ENCODE measurements around the gene COTL1.

COTL1 gene

GRCh38 chr16:84532855-84533486 lies 84.9 kb downstream of the COTL1 start:
- Histone ChIP-seq H3K9ac (ENCODE audit: low read length) (no peak overlapping the region), H2AFZ (ENCODE audit: low read length) (no peak overlapping the region), H3K4me2 (ENCODE audit: low read depth, low read length) (no peak overlapping the region), H3K4me3 (ENCODE audit: low read length) (no peak overlapping the region), H3F3A (ENCODE audit: insufficient read depth, low read length) (no peaks in the 10 kb centered on the region), H3K9me2 (replicated peaks; ENCODE audit: insufficient read depth, low read length) (no peaks in the 10 kb centered on the region), H3K79me2 (ENCODE audit: low read length) (no peaks in the 10 kb centered on the region), H4K20me1 (ENCODE audit: insufficient read depth, low read length) (no peaks in the 10 kb centered on the region), H3K27me3 (replicated peaks; ENCODE audit: insufficient read depth, low read length) (no peaks in the 10 kb centered on the region), H3K9me3 (replicated peaks; ENCODE audit: insufficient read depth, low read length) (no peaks in the 10 kb centered on the region), H3K36me3 (replicated peaks; ENCODE audit: insufficient read depth, low read length) (no peaks in the 10 kb centered on the region), H3K4me1 (ENCODE audit: low read length) (no peaks in the 10 kb centered on the region), H3K27ac (ENCODE audit: low read length) (no peak overlapping the region)
- DNase-seq, result no peak
- TF ChIP-seq EZH2 (optimal IDR thresholded peaks at IDR 0.05; ENCODE audit: low read depth, low read length) (no peak), CTCF (IDR thresholded peaks at IDR 0.05; ENCODE audit: low read length) (no peak), EZH2phosphoT487 (IDR thresholded peaks at IDR 0.05; ENCODE audit: low read length) (no peak)

- Histone ChIP-seq H3K9me3 (replicated peaks; ENCODE audit: insufficient read depth, low read length) (no peaks in the 10 kb centered on the region), H3K4me1 (ENCODE audit: low read length) (no peaks in the 10 kb centered on the region), H3K27ac (ENCODE audit: low read length) (no peak overlapping the region), H3K9me2 (replicated peaks; ENCODE audit: insufficient read depth, low read length) (no peaks in the 10 kb centered on the region), H3K36me3 (replicated peaks; ENCODE audit: insufficient read depth, low read length) (no peaks in the 10 kb centered on the region), H3K4me3 (ENCODE audit: low read length) (no peak overlapping the region), H3K4me2 (ENCODE audit: low read depth, low read length) (no peak overlapping the region), H3K27me3 (replicated peaks; ENCODE audit: insufficient read depth, low read length) (no peaks in the 10 kb centered on the region), H3F3A (ENCODE audit: insufficient read depth, low read length) (no peaks in the 10 kb centered on the region), H4K20me1 (ENCODE audit: insufficient read depth, low read length) (no peaks in the 10 kb centered on the region), H3K79me2 (ENCODE audit: low read length) (no peaks in the 10 kb centered on the region), H3K9ac (ENCODE audit: low read length) (no peak overlapping the region), H2AFZ (ENCODE audit: low read length) (no peak overlapping the region)
- TF ChIP-seq EZH2 (optimal IDR thresholded peaks at IDR 0.05; ENCODE audit: low read depth, low read length), result no peak
- TF ChIP-seq EZH2phosphoT487 (IDR thresholded peaks at IDR 0.05; ENCODE audit: low read length), result no peak
- TF ChIP-seq CTCF (IDR thresholded peaks at IDR 0.05; ENCODE audit: low read length), result no peak
- DNase-seq, result no peak
Measured at GRCh38 chr16:84532291-84532724, 85.6 kb downstream of the COTL1 start.

- no peak for DNase-seq
- Histone ChIP-seq H3K9ac (ENCODE audit: low read length) (no peak overlapping the region), H3K4me2 (ENCODE audit: low read depth, low read length) (no peak overlapping the region), H3K27me3 (replicated peaks; ENCODE audit: insufficient read depth, low read length) (no peaks in the 10 kb centered on the region), H3F3A (ENCODE audit: insufficient read depth, low read length) (no peaks in the 10 kb centered on the region), H2AFZ (ENCODE audit: low read length) (no peak overlapping the region), H3K9me3 (replicated peaks; ENCODE audit: insufficient read depth, low read length) (no peaks in the 10 kb centered on the region), H3K4me1 (ENCODE audit: low read length) (no peaks in the 10 kb centered on the region), H3K79me2 (ENCODE audit: low read length) (no peaks in the 10 kb centered on the region), H3K4me3 (ENCODE audit: low read length) (no peak overlapping the region), H4K20me1 (ENCODE audit: insufficient read depth, low read length) (no peaks in the 10 kb centered on the region), H3K27ac (ENCODE audit: low read length) (no peak overlapping the region), H3K36me3 (replicated peaks; ENCODE audit: insufficient read depth, low read length) (no peaks in the 10 kb centered on the region), H3K9me2 (replicated peaks; ENCODE audit: insufficient read depth, low read length) (no peaks in the 10 kb centered on the region)
- TF ChIP-seq EZH2 (optimal IDR thresholded peaks at IDR 0.05; ENCODE audit: low read depth, low read length), result no peak
Measured at GRCh38 chr16:84531671-84532111, 86.2 kb downstream of the COTL1 start.

GRCh38 chr16:84530590-84530989 lies 87.3 kb downstream of the COTL1 start:
- Histone ChIP-seq H3K36me3 (replicated peaks; ENCODE audit: insufficient read depth, low read length) (no peaks in the 10 kb centered on the region), H4K20me1 (ENCODE audit: insufficient read depth, low read length) (no peaks in the 10 kb centered on the region), H3K79me2 (ENCODE audit: low read length) (no peaks in the 10 kb centered on the region), H3K27me3 (replicated peaks; ENCODE audit: insufficient read depth, low read length) (no peaks in the 10 kb centered on the region), H2AFZ (ENCODE audit: low read length) (no peak overlapping the region), H3K27ac (ENCODE audit: low read length) (no peak overlapping the region), H3K9me2 (replicated peaks; ENCODE audit: insufficient read depth, low read length) (no peaks in the 10 kb centered on the region), H3F3A (ENCODE audit: insufficient read depth, low read length) (no peaks in the 10 kb centered on the region), H3K4me1 (ENCODE audit: low read length) (no peaks in the 10 kb centered on the region), H3K9ac (ENCODE audit: low read length) (no peak overlapping the region), H3K9me3 (replicated peaks; ENCODE audit: insufficient read depth, low read length) (no peaks in the 10 kb centered on the region), H3K4me2 (ENCODE audit: low read depth, low read length) (no peak overlapping the region), H3K4me3 (ENCODE audit: low read length) (no peak overlapping the region)
- no peak for DNase-seq
- no peak for TF ChIP-seq CTCF (IDR thresholded peaks at IDR 0.05; ENCODE audit: low read length)
- no peak for TF ChIP-seq EZH2 (optimal IDR thresholded peaks at IDR 0.05; ENCODE audit: low read depth, low read length)
- TF ChIP-seq EZH2phosphoT487 (IDR thresholded peaks at IDR 0.05; ENCODE audit: low read length), result no peak
